Globus pallidus (tissue), 1 donor: Measurements from ENCODE around the gene NPW.
A peak's percentile ranks its signal among the peaks of the same experiment; 100 is the strongest.
"Not testable (repeated sequence)": the region's sequence is repeated elsewhere in the genome, so short reads cannot be mapped to it uniquely, and the experiment has no call there.

ENCODE experiments used
- DNase-seq: peaks from one replicate; pipeline ENCODE4 v3.0.0-alpha.2; 2015; ENCODE audit warnings: low spot score

The NPW gene

DNA sequence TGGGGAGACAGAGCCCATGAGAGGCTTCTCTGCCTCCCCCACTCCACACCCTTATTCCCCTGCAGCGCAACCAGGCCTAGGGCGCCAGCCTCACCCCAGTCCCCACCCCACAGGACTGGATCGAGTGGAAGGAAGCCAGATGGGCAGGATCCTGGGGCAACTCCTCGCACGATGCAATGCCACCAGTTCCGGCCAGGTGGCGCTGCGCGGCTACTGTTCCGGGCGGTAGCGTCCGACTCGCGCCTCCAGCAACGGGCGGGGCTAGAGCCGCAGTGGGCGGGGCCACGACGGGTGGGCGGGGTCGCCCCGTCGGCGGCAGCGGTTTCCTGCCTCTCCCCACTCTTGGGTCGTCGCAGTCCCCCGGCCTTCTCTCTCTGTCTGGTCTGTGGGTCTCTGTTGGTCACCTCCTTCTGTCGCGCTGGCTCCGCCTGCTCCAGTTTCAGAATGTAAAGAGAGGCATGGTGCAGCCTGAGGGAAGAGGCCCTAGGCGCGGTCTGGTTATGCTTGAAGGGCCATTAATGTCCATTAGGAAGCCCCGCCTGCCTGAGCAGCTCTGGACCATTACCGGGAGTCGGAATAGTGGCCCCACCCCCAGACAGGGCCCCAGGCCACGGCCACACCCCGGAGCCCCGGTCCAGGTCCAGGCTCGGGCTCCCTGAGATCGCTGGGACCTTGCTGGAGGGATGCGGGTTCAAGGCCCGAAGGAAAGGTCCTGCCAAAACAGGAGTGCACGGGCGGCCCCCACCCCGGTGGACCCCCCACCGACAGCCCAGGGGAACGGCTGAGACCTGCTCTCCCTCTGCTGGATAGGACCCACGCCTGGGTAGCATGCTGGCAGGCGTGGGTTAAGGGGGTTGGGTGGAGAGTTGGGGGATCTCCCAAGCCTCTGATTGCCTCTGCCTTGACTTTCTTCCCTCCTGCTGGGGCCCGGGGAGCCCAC lies 3.8 kb downstream of the NPW start:
- DNase-seq = peak; percentile 81

DNA sequence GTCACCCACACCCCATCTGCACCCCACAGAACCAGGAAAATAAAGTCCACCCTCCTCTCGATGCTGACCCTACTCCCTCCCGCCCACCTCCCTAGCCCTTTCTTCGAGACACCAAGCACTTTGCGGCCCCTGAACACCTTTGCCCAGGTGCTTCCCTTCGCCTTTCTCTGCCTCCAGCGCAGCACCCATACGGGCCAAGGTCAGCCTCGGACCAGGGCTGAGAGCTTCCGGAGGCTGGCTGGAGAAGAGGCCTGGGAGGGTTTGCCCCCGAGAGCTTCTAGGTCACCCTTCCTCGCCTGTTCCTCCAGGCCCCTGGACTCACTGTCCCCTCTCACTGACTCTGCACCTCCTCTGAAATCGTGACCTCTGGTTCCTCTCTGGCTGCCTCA lies 4.4 kb downstream of the NPW start:
- no peak for DNase-seq

DNA sequence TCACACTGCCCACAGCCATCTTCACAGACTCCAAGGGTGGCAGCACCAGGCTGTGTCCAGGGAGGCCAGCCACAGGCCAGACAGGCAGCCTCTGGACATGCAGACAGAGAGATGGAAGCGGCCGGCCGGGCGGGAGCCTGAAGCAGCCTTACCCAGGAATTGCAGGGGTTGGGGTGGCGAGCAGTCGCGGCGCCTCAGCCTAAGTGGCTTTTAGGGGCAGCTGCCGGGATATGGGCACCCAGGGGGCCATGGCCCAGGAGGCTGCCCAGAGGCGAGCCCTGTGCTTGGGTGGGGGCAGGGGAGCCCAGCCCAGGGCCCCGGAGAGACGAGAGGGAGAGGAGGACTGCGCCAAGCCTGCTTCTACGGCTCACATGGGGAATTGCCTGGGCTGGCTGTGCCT lies 5.7 kb downstream of the NPW start:
- no peak for DNase-seq

DNA sequence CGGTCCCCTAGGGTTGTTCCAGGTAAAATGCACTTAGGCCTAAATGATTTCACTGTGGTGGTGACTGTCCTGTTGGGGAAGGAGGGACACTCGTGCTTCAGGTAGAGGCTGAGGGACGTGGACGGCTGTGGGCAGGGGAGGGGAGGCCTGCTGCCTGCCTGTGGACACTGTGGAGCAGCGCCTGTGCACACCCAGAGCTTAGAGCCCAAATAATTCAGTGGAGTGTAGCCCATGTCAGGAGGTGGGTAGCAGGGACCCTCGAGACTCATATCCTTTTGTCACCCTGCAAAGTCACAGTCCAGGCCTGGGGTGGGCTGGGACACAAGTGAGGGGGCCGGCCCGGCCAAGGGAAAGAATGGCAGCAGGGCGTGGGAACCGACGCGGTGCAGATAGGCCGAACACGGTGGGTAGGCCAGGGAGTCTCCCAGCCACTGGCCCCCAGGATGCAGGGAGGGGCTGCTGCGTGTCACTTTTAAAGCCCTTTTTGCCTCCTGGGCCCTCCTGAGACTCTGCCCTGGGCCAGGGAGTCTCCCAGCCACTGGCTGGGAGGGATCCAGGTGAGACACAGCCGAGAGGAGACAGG lies 6.4 kb downstream of the NPW start:
- DNase-seq = no peak

DNA sequence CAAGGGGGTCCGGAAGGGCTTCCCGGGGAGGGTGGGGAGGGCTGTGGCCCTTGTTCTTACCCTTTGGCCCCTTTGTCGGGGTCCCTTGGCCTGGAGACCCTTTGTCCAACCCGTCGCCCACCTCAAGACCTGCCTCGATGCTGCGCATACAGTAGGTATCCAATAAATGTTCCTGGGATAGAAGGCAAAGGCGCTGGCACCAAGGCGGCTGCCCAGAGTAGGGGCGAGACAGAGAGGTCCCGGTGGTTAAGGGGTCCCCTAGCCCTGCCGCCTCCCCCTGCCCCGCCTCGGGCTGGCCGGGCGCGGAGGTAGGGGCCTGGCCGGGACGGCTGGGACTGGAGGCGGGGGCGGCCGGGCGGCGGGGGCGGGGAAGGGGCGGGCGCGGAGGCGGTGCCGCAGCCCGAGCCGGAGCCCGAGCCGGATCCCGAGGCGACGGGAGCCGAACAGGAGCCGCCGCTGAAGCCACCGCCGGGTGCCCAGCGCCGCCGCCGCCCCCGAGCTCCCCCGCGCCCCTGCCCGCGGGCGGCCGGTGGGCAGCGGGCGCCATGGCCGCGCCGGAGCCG lies 7.0 kb downstream of the NPW start, which contains the start of gene NHERF2:
TSS of gene NHERF2 (plus strand) at position 442 of the 563 bp plus-strand sequence. CDS start at position 546, 104 bp downstream.
- DNase-seq = no peak

DNA sequence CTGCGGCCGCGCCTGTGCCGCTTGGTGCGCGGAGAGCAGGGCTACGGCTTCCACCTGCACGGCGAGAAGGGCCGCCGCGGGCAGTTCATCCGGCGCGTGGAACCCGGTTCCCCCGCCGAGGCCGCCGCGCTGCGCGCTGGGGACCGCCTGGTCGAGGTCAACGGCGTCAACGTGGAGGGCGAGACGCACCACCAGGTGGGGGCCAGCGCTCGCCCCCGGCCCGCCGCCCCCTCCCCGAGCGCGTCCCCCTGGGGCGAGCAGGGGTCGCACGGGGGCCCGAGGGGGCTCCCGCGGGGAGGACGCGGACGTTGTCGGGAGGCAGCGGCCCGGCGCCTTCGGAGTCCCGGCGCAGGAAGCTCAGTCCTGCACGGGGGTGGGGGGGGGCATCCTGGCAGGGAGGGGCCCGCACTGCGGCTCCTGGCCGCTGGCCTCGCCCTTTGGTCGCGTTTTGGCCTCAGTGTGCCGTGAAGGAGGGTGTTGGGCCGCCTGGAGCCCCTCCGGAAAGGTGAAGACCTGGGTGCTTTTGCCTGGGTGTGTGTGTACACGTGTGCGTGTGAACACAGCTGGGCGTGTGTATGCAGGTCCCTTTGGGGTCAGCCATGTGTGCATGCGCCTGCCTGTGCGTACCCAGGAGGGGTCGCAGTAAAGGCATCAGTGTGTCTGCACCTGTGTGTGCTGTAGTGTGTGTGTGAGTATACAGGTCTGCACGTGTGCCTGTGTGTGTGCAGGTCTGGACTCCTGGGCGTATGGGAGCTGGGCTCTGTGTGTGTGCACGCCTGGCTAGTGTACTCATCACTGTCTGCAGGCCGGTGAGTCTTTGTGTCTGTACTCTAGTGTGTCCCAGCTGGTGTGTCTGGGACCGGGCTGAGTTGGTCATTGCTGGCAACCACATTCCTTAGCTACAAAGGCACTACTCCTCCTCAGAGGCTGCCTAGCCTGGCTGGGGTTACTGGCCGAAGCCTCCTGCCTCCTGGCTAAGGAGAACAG lies 7.7 kb downstream of the NPW start:
- DNase-seq = no peak

DNA sequence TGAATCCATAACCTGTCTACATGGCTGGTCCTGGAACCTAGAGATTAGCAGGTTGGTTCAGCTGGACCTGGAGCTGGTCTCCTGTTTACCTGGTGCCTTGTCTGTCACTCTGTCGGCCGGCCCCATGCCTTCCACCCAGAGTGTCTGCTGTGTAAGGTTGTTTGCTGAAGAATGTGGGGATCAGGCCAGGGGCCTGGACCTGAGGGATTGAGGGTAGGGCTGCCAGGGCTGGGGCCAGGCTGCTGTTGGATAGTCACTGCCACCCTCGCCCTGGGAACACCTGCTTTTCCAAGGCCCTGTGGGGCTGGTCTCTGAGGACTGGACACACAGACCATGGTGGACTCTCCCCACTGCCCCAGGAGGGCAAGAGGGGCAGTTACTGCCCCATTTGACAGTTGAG lies 8.6 kb downstream of the NPW start:
- no peak for DNase-seq

DNA sequence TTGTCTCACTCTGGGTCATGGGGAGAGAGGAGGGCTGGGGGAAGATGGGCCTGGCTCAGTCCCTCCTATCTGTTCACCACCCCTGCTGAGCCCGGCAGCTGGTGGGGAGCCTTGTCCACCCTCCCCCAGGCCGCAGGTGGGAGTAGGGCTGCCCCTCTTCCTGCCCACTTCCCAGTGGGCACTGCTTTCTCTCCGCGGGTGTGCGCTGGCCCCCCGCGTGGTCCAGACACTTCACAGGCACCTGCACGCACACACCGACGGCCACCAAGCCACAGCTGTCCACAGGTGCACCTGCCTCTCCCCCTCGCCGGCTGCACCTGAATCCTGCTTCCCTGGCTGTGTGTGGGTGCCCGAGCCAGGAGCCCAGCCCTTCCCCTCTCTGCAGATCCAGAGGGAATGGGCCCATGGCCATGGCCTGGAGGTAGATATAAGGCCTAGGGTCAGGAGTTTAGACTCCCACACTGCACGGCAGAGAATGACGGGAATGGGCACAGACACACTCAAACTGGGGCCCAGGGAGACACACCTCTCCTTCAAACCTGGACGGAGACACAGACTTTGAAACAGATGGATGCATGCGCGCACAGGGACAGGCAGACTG lies 9.1 kb downstream of the NPW start:
- no peak for DNase-seq

DNA sequence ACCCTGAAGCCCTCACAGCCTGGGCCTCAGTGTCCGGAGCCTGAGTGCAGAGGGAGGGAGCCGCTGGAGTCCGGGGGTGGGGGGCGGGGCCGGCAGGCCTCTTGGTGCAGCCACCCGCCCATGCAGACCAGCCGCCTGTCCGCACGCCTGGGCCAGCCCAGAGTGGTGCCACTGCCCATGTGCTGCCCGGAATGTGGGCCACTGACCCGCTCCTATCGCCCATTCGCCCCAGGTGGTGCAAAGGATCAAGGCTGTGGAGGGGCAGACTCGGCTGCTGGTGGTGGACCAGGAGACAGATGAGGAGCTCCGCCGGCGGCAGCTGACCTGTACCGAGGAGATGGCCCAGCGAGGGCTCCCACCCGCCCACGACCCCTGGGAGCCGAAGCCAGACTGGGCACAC lies 9.8 kb downstream of the NPW start:
- no peak for DNase-seq

DNA sequence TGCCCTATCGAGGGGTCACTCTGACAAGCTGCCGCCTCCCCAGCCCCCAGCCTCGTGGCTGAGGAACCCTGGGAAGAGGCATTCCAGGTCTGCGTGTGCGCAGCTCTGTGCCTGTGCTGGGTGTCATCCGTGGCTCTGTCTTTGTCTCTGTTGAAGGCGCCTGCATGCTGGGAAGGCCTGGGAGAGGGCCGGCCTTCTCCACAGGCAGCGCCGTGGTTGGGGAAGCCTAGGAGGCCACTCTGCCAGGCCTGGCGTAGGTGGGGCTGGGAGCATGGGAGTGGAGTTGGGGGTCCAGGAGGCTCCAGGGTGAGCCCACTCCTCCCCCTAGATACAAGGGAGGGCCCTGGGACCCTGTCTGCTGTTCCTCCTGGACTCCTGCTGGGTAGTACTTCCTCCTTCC lies 10.5 kb downstream of the NPW start:
- DNase-seq = no peak

DNA sequence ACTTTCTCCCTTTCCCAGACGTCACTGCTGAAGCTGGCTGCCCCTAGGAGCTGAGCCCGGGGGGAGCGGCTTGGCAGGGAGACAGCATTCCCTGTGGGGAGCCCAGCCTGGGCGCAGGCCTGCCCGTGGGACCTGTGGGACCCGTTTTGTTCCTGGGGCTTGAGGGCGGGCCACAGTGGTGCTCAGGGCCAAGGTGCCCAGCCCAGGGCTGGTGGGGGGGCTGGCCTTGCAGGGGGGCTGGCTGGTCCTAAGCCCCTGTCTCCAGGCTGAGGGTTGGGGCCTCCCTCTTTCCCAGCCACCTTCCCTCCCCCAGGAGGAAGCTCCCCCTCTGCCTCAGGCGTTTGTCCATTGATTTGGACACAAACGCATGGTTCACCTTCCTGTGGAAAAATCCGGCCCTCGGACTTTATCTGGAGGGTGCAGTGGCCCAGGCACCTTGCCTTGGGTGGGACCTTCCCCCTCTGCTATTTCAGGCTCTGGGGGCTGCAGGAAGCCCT lies 11.5 kb downstream of the NPW start:
- DNase-seq = no peak

DNA sequence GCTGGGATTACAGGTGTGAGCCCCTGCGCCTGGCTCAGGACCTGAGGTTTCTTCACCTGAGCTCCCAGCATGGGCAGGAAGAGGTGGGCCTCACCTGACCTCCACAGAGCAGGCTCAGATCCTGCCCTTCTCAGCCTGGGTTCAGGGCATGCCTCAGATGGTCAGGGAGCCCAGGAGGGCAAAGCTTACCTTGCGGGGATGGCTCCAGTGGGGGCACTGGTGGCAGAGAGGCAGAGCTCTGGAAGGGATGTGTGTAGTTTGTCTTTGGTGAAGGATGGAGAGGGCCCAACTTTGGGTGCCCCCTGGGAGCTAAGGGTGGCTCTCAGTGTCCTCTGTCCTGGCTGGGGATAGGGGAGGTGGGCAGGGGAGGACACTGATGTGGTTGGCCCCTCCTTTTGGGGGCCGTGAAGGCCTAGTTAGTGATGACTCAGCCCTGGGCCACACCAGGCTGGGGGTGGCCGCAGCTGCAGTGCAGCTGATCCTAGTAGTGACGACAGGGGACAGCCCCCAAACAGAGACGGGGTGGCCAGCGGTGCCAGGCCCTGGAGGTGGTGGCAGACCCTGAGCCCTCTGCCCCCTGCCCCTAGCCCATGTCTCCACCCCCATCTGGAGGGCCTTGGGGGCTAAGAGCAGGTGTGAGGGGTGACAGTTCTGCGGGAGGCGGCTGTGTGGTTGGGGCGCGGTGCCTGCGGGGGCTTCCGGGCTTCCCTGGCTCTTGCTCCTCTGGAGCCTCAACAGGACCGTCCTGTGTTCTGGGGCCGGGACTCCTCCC lies 12.9 kb downstream of the NPW start:
- peak; percentile 75 for DNase-seq

DNA sequence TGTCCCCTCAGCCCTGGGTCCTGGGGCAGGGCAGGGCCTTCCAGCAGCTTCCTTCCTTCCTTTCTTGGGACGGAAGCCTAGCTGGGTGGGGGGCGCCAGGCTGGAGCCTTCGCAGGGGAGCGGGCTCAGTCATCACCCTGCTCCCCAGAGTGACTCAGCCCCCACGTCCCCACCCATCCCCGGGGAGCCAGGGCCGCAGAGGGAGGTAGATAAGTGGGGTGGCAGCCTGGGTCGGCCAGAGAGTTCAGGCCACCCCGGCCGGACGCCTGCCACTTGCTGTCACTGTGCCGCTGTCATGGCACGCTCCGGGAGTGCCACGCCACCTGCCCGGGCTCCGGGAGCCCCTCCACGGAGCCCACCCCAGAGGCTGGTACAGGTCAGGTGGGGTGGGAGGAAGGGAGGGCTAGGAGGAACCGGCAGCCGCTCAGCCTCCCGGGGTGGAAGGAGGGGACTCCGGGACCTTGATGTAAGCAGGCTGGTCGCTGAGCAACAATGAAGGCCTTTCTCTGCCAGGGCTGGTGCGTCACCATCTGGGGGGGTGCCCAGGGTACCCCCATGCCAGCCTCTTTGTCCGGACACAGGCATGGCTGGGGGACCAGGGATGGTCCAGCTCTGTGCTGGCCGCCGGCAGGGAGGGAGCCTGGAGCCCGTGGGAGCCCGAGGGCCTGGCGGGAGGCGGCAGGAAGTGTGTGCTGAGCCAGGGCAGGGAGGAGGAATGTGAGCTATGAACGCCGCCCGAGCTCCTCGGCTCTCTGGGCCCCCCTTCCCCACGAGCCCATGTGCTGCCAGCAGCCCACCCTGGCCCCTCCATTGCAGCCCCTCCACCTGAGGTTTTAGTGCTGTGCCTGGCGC lies 13.7 kb downstream of the NPW start:
- DNase-seq = peak; percentile 97

DNA sequence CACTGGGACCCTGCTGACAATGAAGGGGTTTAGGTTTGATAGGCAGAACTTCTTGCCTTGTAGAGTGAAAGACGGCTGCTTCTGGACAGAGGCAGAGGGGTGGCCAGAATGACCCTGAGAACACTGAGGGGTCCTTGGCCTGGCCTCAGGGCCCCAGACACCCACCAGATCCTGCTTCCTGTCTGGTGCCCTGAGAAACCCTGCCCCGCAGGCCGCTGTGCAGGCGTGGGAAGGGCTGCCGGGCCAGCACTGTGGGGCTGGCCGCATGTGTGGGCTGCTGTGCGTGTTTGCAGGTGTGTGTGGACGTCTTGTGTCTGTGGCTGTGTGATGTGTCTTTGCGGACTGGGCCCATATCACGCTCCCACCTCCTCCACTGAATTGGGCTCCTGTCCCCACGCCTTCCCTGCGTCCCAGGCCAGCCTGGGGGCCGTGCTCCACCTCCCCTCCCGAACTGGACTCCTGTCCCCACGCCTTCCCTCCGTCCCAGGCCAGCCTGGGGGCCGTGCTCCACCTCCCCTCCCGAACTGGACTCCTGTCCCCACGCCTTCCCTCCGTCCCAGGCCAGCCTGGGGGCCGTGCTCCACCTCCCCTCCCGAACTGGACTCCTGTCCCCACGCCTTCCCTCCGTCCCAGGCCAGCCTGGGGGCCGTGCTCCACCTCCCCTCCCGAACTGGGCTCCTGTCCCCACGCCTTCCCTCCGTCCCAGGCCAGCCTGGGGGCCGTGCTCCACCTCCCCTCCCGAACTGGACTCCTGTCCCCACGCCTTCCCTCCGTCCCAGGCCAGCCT lies 14.5 kb downstream of the NPW start:
- DNase-seq = not testable (repeated sequence)

DNA sequence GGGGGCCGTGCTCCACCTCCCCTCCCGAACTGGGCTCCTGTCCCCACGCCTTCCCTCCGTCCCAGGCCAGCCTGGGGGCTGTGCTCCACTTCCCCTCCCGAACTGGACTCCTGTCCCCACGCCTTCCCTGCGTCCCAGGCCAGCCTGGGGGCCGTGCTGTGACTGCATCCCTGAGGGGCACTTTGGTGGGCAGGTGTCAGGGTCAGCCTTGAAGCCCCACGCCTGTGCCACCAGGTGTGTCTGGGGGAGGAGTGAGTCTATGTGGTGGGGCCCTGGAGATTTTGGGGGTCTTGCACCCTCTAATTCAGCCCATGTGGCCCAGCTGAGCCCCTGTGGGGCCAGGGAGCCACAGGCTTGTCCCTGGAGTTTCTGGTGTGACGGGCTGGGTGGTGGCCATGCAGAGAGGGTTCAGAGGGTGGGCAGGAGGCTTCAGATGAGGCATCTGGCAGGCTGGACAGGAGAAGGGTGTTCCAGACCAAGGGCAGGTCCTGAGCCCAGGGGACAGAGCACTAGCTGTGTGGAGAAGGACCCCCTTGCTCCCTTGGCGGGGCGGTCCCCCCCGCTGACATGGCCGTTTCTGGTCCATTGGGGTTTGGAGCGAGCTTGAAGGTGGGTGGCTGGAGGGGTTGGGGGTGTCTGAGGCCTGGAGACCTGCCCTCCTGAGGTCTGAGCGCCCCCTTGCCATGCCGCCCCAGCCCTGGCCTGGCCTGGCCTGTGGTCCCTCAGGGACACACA lies 15.3 kb downstream of the NPW start:
- DNase-seq = no peak

DNA sequence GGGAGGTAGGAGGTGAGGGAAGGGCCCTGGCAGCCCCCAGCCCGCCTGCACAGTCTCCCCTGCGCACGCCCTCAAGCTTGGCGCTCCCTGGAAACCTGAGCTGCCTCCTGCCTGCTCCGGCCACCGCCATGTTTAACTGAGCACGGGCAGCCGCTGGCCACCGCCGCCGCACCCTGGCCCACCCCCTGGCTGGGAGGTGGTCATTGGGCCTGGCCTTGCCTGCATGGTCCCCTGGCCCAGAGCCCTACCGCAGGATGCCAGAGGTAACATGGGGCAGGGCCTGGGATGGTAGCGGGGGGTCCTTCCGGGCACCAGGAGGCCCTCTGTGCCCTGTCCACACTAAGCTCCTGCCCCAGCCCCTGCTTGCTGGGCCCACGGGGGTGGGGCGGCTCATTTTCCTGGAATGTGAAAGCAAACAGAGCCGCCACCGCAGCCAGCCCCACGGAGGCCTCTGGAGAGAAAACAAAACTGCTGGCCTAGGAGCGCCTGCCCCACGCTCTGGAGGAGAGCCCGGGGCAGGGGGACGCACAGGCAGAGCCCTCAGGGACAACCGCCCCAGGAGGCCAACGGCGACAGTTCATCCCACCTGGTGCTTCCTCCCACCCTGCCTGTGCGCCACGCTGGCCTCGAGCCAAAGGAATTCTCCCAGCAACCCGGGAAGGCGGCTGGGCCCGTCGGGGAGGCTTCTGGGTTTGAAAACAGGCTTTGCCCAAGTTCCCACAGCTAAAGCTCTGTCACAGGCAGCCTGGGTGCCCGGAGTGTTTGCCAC lies 16.0 kb downstream of the NPW start:
- no peak for DNase-seq
